Left renal pelvis (tissue), 4 donors: Measurements from ENCODE around the gene CLGN. TPM values are rescaled to one million over a fixed set of nuclear protein-coding genes. Genes with fewer than 3 reads are reported as not detected.
"Not testable (repeated sequence)": the region's sequence is repeated elsewhere in the genome, so short reads cannot be mapped to it uniquely, and the experiment has no call there.

Experiments used
- DNase-seq, 4 donors: peaks; one replicate each; pipeline ENCODE4 v3.0.0-alpha.2; 2013; ENCODE audit warnings: low read depth in 4 of 4, low spot score in 3 of 4
- polyA plus RNA-seq, 4 donors: library from polyadenylated mRNA; unstranded; fragments of 120-200 nt; gene quantifications; one replicate each; pipeline ENCODE4 v1.2.1, GENCODE V29; 2013; ENCODE audit not compliant: insufficient read length in 4 of 4

CLGN gene, protein sequence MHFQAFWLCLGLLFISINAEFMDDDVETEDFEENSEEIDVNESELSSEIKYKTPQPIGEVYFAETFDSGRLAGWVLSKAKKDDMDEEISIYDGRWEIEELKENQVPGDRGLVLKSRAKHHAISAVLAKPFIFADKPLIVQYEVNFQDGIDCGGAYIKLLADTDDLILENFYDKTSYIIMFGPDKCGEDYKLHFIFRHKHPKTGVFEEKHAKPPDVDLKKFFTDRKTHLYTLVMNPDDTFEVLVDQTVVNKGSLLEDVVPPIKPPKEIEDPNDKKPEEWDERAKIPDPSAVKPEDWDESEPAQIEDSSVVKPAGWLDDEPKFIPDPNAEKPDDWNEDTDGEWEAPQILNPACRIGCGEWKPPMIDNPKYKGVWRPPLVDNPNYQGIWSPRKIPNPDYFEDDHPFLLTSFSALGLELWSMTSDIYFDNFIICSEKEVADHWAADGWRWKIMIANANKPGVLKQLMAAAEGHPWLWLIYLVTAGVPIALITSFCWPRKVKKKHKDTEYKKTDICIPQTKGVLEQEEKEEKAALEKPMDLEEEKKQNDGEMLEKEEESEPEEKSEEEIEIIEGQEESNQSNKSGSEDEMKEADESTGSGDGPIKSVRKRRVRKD
- 1 to 10 TPM; 4.2 to 4.7 (median 4.7) TPM for polyA plus RNA-seq

DNA sequence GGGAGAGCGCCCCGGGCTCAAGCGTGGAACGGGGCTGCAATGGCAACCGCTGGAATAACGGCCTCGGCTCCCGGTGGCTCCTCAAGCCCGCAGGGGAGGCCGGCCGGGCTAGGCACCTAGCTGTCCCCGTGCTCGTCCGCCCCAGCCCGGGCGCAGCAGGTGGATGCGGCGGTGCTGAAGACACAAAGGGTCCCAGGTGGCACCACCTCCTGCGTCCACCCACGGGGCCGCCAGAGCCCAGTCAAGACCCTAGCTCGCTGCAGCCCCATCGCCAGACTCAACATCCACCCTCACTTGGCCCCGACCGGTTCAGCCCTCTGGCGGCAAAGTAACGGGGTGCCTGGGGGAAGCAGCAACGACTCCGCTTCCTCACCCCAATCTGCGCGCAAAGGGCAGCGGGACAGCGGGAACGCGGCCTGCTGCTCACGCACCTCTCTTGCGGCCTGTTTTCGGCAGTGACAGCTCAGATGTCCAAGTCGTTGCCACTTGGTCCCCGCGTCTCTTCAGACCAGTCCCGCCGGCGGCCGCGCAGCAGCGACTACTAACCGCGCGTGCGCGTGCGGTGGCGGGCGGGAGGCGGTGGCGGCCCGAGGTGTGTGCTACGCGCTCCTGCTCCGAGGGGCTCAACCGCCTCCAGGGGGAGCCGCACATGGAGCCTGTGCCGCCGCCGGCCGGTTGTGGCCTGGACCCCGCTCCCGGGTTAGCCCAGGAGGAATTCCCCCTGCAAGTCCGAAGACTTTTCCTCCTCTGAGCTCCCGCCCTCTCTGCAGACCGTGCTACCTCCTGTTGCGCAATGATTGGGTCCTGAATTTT, at the start of gene CLGN:
CLGN (minus strand) TSS at position 543 of the 813 bp plus-strand sequence. CDS start 14,570 bp downstream, outside the sequence.
- peak; percentile 56 to 66 (median 59) for DNase-seq

DNA sequence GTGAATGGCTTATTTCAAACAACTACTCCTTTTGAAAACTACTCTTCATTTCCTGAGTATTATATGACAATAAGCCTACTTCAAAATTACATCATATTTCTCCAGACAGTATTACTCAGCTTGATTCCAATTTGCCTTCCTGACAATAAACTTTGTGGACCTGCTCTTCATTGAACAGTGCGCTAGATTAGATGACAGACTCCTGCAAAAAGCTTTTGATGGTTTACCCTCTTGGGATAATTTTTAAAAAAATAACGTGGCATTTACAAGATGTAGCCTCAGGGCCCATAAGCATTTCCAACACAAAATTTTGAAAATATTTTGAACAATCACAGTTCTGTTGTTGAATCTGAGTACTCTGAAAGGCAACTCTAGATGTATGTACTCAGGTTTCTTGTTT, 44.7 kb upstream of the CLGN start:
- no peak for DNase-seq

DNA sequence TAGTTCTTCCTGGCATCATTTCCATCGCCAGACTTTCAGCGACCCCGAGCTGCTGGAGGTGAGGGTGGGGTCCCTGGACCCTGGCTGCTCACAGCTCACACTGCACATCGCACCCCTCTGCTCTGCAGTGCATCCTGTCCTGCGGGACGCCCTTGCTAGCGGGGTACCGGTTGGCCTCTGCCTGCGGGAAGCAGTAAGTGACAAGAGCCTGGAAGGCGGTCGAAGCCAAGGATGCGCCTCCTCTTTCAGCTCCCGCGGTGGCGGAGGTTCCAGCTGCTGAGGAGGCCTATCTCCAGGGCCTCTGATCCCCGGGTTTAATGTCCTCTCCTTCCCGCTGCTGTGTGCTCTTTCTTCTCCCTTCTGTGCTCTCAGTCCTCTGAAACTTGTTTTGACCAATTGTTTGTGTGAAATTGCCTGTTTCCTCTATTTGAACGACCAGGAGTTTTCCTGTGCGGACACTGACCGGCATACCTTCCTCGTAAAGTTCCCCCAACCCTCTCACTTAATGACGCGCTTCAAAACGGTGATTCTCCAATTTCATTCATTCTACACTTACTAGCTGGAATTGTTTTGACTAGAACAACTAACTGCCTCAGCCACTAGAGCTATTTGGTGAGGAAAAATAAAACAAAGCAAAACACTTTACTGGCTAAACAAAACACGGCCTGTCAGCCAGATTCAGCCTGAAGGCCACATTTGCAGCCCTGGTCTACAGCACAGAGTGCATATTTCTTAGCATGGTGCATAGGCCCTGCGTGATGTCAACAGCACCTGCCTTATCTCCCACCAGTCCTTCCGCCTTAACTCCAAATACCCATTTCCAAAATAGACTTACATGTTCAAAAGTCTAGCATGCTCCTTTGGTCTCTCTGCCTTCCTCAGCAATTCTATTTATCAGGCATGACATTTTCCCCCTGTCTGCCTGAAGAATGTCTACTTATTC, 42.6 kb upstream of the CLGN start:
- DNase-seq: peak in 2 of 4 donors; percentile 12 to 30

DNA sequence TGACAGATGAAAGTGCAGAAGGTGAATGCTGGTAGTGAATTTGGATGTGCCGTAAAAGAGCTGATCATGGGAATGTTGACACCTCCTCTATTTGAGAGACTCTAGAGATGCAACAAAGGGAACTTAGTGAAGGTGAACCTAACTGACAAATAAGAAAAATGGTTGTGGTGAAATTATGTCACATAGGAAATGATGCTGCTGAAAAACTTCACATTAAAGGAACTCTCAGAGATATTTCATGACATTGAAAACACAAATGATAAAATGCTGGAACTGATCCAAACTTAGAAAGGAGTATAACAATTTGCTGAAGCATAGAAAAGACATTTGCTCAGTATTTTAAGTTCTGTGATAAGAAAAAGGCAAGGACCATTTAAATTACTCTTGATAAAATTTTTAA, 38.7 kb upstream of the CLGN start:
- no peak for DNase-seq

DNA sequence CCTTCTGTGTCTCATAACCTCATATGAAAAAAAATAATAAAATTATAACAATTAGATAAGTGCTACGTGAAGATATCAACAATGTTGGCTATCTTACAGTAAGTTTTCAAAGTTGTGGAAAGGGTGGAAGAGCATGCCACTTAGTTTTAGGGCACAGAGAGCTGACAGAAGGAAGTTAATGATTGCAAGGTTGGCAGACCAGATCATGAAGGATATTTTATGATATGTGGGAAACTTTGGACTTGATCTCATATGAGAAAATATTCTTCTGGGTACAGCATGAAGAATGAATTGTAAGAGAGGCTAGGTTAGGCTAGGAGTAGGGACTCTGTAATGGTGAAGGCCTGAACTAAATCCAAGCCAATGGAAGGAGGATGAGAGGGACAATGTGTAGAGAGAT, 36.2 kb upstream of the CLGN start:
- no peak for DNase-seq

DNA sequence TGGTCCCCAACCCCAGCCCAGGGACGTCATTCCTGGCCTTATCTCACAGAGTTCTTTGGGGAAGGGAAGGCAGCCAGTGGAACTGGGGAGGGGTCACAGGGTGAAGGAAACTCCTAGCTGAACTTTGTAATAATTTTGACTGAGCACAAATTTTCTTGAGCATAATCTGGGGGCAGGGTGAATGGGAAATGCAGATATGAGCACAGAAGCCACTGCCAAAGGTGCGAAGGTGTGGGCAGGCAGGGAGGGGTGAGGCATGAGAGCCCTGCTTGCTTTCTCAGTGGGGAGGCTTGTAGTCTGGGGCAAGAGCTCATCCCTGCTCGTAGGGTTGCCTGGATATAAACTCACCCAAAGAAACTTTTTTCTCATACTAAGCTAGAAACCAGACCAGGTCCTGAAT, 35.7 kb upstream of the CLGN start:
- no peak for DNase-seq

DNA sequence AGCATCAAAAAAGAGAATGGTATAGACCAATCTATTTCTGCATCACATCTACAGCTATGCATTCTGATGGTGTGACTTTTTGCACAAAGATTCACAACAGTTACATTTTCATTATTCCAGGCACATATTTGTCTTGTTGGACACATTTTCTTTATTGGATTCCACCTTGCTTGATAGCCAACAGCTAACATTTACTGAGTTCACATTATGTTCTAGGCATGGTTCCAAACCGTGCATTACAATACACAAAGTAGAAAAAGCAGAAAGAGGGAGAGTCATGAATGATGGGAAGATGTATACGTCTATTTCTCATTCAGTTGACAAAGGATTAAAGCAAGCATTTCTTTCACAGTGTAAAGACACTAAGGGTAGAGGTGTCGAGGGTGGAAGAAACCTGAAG, 22.9 kb upstream of the CLGN start:
- no peak for DNase-seq

DNA sequence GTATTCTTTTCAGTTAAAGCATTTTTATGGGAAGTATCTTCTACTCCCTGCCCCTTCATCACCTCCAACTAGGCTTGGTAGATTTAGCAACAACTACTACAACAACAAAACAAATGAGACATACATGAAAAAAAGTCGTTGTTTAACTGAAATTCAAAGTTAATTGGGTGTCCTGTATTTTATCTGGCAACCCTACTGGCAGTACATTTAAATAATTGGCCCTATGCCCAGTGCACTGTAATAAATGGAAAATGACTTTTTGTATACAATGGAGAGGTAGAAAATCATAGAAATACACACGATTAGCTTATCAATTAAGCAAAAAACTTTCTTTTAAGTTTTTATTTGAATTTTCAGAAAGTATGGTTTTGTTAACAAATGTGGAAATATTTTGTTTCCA, 21.4 kb upstream of the CLGN start:
- no peak for DNase-seq

DNA sequence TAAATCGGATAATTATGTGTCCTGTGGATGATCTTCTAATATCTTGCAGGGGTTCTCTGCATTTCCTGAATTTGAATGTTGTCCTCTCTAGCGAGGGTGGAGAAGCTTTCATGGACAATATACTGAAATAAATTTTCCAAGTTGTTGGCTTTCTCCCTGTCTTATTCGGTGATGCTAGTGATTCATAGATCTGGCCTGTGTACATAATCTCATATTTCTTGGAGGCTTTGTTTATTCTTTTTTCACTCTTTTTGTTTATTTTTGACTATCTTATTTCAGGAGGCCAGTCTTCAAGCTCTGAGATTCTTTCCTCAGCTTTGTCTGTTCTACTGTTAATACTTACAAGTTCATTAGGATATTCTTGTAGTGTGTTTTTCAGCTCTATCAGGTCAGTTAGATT, 20.7 kb upstream of the CLGN start:
- DNase-seq: no peak

DNA sequence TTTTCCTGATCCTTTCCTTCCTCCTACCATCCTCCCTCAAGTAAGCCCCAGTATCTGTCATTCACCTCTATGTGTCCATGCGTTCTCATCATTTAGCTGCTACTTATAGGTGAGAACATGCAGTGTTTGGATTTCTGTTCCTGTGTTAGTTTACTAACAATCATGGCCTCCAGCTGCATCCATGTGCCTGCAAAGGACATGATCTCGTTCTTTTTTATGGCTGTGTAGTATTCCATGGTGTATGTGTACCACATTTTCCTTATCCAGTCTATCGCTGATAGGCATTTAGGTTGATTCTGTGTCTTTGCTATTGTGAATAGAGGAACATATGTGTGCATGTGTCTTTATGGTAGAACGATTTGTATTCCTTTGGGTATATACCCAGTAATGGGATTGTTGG, 16.9 kb upstream of the CLGN start:
- DNase-seq: not testable (repeated sequence)

DNA sequence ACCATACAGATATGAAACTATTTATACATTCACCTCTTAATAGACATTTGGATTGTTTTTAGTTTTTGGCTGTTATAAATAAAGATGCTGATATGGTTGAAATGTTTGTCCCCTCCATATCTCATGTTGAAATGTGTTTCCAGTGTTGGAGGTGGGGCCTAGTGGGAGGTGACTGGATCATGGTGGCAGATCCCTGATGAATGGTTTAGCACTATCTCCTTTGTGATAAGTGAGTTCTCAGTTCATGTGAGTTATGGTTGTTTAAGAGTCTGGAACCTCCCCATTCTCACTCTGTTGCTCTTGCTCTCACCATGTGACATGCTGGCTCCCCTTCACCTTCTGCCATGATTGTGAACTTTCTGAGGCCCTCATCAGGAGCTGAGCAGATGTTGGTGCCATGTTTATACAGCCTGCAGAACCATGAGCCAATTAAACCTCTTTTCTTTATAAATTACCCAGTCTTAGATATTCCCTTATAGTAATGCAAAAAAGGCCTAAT, 12.2 kb upstream of the CLGN start:
- no peak for DNase-seq

DNA sequence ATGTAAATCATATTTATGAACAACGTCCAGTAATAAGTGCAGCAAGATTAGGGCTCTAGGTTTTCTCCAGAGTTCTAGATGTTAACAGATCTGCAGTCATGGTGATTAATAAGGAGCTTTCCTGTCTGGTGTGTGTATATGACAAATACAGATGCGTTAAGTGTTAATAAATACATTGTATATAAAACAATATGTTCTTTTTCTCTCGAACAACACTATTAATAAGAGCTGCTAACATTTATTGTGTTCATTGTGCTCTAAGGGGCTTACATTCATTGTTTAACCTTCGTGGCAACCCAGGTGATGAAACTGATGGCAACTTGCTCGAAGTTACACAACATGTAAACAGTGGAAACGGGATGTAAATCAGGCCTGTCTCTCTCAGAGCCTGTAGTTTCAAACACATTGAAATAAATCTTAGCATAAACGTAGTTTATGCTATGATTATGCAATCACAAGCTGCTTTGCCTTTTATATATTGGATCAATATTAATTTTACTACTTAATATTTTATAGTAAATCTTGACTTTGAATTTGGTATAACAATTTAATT, 547 bp upstream of the CLGN start:
- DNase-seq: no peak

DNA sequence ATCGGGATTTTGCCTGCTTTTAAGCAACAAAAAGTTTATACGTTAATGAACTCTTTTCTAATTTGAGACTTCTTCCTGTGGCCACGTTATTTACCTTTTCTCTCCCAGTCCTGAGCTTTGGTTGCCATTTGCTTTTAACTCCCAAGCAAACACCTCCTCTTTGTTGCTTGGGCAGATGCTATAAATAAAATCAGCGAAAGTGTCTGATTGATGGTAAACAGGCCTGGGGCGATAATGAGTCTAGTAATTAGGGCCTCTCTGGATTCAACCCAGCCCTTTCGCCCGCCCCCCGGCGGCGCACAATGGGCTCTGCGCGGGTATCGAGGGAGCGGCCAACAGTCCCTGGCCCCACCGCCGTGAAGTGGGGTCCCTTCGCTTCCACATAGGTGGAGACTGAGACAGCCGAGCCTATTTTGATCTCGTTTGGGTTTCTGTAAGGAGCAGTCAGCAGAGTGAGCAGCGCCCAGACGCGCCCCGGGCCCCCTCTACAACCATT, 790 bp downstream of the CLGN start:
- DNase-seq: peak in 2 of 4 donors; percentile 4 to 10

DNA sequence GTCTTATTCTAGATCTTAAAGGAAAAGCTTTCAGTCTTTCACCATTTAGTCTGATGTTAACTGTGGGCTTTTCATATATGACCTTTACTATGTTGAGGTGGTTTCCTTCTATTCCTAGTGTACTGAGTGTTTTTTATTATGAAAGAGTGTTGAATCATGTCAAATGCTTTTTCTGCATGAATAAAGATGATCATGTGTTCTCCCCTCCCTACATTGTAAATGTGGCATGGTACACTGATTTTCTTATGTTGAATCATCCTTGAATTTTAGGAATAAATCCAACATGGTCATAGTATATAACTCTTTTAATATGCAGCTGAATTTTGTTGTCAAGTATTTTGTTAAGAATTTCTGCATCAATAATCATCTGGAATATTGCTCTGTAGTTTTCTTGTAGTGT, 4.3 kb downstream of the CLGN start:
- no peak for DNase-seq

DNA sequence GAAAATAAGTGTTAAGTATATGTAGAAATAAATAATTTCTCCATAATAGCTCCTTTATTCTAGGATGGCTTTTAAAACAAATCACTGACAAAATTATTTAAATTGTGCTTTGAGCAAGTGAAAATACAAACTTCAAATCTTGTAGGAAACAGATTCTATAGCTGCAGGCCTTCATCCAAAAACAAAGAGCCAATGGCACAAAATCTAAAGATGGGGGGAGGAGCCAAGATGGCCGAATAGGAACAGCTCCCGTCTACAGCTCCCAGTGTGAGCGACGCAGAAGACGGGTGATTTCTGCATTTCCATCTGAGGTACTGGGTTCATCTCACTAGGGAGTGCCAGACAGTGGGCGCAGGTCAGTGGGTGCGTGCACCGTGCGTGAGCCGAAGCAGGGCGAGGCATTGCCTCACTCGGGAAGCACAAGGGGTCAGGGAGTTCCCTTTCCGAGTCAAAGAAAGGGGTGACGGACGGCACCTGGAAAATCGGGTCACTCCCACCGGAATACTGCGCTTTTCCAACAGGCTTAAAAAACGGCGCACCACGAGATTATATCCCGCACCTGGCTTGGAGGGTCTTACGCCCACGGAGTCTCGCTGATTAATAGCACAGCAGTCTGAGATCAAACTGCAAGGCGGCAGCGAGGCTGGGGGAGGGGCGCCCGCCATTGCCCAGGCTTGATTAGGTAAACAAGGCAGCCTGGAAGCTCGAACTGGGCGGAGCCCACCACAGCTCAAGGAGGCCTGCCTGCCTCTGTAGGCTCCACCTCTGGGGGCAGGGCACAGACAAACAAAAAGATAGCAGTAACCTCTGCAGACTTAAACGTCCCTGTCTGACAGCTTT, 14.1 kb downstream of the CLGN start:
- DNase-seq: not testable (repeated sequence)

DNA sequence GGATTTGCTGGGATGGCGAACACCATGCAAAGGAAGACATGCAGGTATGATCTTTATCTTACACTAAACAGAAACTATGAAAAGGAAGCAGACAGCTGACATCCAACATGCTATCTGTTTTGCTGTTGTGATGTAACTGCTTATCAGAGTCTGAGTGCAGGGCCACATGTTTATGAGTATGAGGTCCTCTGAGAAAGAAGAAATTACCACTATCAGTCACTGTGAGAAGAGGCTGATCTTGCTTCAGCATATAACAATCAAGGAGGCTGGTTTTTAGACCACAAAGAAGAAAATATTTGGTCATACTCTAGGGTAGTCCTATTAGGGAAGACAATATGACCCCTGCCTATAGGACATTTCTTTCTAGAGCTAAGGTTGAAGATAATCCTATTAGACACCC, 18.5 kb downstream of the CLGN start:
- no peak for DNase-seq

DNA sequence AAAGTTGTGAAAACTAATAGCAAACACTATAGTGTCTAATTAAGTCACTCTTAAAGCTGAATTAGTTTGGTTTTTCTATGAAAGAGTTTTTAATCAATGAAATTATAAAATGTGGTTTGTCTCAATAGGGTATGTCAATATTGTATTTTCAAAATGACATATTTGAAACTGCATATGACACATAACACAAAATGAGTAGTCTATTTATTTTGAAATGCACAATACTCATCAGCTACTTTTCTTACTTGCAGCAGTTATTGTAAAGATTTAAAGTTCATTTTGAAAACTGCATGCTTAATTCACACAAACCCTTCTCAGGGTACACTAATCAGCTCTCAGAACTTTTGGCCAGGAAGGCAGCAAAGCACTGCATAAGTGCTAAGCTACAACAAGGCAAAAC, 21.2 kb downstream of the CLGN start:
- DNase-seq: no peak

DNA sequence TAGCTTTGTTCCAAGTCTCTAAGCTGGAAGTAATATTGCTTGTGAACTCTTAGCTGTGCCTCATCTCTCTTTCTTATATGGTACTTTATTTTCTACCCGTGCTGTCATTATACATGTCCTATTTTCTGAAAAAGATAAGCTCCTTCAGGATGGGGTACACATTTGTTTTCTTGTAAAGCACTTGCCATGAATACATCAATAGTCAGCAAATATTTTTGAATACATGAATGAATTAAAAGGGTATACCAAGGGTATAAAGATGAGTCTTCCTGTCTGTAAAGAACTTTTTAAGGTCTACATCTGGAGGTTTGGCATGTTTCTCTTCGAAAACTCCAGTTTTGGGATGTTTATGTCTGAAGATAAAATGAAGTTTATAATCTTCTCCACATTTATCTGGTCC, 27.3 kb downstream of the CLGN start:
- DNase-seq: no peak

DNA sequence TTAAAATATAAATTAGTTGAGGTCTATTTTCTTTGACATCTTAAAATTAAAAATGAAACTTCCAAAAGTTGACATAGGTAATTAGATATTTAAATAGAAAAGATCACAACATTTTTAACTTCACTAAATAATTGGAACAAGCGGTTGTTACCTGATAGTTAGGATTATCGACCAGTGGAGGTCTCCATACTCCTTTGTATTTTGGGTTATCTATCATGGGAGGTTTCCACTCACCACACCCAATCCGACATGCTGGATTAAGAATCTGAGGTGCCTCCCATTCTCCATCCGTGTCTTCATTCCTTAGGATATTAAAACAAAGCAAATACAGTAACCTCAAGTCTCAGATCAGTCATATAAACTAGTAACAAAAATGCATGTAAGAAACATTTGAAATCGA, 31.8 kb downstream of the CLGN start:
- no peak for DNase-seq
